Measurements from ENCODE around the gene NAA60.

The NAA60 gene

GRCh38 chr16:3503523-3503922 is 60.0 kb downstream of the NAA60 start:
- no peak overlapping the region for H3K4me3 ChIP-seq (ENCODE audit: low read depth, low read length)
- no peak for TF ChIP-seq CTCF (IDR thresholded peaks at IDR 0.05; ENCODE audit: borderline replicate concordance, insufficient read depth, low read depth, low read length)

GRCh38 chr16:3508736-3509135 is 65.3 kb downstream of the NAA60 start:
- no peak overlapping the region for H3K4me3 ChIP-seq (ENCODE audit: low read depth, low read length)
- no peak for TF ChIP-seq CTCF (IDR thresholded peaks at IDR 0.05; ENCODE audit: borderline replicate concordance, insufficient read depth, low read depth, low read length)

- H3K4me3 ChIP-seq (ENCODE audit: low read depth, low read length), result no peak overlapping the region
- no peak for TF ChIP-seq CTCF (IDR thresholded peaks at IDR 0.05; ENCODE audit: borderline replicate concordance, insufficient read depth, low read depth, low read length)
Observed at GRCh38 chr16:3509470-3509928, 66.0 kb downstream of the NAA60 start.

- H3K4me3 ChIP-seq (ENCODE audit: low read depth, low read length), result no peak overlapping the region
- no peak for TF ChIP-seq CTCF (IDR thresholded peaks at IDR 0.05; ENCODE audit: borderline replicate concordance, insufficient read depth, low read depth, low read length)
Observed at GRCh38 chr16:3510416-3510815, 66.9 kb downstream of the NAA60 start.

- TF ChIP-seq CTCF (IDR thresholded peaks at IDR 0.05; ENCODE audit: borderline replicate concordance, insufficient read depth, low read depth, low read length), result no peak
- no peak overlapping the region for H3K4me3 ChIP-seq (ENCODE audit: low read depth, low read length)
Observed at GRCh38 chr16:3511286-3512180, 68.1 kb downstream of the NAA60 start.

- H3K4me3 ChIP-seq (ENCODE audit: low read depth, low read length), result no peak overlapping the region
- no peak for TF ChIP-seq CTCF (IDR thresholded peaks at IDR 0.05; ENCODE audit: borderline replicate concordance, insufficient read depth, low read depth, low read length)
Observed at GRCh38 chr16:3513892-3514583, 70.6 kb downstream of the NAA60 start.

All from GM12875 (cell line).